GM18870 (cell line): ENCODE data around the gene TRMU.

Experiments
- ATAC-seq: cut with Tn5 transposase; IDR thresholded peaks from one replicate; pipeline ENCODE4 v1.9.1; 2021; ENCODE audit warnings: moderate library complexity; ENCODE audit not compliant: unreplicated experiment

The TRMU gene, protein sequence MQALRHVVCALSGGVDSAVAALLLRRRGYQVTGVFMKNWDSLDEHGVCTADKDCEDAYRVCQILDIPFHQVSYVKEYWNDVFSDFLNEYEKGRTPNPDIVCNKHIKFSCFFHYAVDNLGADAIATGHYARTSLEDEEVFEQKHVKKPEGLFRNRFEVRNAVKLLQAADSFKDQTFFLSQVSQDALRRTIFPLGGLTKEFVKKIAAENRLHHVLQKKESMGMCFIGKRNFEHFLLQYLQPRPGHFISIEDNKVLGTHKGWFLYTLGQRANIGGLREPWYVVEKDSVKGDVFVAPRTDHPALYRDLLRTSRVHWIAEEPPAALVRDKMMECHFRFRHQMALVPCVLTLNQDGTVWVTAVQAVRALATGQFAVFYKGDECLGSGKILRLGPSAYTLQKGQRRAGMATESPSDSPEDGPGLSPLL

GRCh38 chr22:46335201-46336118 lies at the start of gene TRMU:
Gene TRMU, plus strand, starts transcription at chr22:46335714. Its CDS starts 51 bp downstream, at chr22:46335765.
- no peak for ATAC-seq

GRCh38 chr22:46286006-46286405 lies 49.5 kb upstream of the TRMU start:
- no peak for ATAC-seq

GRCh38 chr22:46286941-46287872 lies 48.3 kb upstream of the TRMU start:
- ATAC-seq, result no peak

DNA sequence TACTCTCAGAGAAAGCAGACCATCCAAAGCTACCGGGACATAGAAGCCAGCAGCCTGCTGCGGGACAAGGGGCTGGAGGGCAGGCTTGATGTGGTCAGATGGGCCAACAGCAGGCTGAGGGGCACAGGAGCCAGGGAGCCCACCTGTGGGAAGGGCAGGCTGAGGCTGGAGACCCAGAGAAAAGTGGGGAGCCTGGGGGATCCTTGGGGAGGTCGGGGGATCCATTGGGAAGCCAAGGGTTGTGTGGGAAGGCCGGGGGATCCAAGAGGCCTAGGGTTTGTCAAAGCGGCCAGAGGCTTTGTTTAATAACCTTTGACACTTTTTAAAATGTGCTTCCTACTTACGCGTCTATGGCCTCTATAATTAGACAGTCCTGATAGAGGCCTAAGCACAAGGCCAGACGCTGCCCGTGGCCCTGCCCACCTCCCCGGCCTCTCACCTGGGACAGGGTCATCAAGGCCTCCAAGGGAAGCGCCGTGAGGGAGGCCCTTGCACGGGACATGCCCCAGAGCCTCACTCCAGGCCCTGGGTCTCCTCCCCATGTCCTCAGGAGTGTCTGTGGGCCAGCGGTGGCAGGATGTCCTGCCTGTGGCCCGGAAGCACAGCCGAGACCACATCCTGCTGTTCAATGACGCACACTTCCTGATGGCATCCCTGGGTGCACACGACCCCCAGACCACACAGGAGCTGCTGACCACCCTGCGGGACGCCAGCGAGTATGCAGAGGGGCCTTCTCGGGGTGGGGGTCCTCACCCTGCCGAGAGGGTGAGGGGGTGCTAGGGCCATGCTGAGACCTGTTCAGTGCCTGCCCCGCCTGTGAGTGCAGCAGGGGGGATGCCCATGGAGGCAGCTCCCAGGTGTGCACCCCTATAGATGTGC lies 47.4 kb upstream of the TRMU start:
- ATAC-seq, result no peak

- no peak for ATAC-seq
Measured at GRCh38 chr22:46288846-46289243, 46.7 kb upstream of the TRMU start.

GRCh38 chr22:46289244-46289891 lies 46.1 kb upstream of the TRMU start:
- ATAC-seq, result no peak

GRCh38 chr22:46290121-46290842 lies 45.2 kb upstream of the TRMU start:
- no peak for ATAC-seq

GRCh38 chr22:46290843-46291785 lies 44.4 kb upstream of the TRMU start:
- no peak for ATAC-seq

DNA sequence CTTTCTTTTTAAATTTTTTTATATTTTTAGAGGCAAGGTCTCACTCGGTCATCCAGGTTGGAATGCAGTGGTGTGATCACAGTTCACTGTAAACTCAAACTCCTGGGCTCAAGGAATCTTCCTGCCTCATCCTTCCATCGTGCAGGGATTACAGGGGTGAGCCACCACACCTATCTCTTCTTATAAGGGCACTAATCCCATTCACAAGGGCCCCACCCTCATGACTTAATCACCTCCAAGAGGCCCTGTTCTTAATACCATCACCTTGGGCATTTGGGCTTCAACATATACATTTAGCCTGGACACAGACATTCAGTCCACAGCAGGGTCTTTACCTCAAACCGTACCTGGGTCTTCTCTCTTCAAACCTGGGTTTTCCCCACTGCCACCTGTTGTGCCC lies 43.3 kb upstream of the TRMU start:
- ATAC-seq, result no peak

DNA sequence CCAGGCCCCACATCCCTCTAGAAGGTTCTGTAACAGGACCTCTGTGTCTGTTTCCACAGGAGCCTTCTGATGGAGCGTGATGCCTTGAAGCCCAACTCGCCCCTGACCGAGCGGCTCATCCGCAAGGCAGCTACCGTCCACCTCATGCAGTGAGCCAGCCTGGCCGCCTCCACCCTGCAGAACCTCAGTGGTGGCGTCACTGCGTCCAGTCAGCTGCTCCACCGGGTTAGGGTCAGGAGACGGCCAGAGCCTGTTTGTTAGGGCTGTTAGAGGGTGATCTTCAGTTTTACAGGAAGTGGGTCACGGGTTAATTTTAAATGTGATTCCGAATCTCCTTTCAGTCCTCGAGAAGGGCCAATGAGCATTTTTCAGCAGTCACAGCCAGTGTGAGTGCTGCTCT lies 42.8 kb upstream of the TRMU start:
- no peak for ATAC-seq

GRCh38 chr22:46293577-46294260 lies 41.8 kb upstream of the TRMU start:
- no peak for ATAC-seq

- no peak for ATAC-seq
Measured at GRCh38 chr22:46294784-46295183, 40.7 kb upstream of the TRMU start.

GRCh38 chr22:46295277-46295971 lies 40.1 kb upstream of the TRMU start:
- no peak for ATAC-seq

DNA sequence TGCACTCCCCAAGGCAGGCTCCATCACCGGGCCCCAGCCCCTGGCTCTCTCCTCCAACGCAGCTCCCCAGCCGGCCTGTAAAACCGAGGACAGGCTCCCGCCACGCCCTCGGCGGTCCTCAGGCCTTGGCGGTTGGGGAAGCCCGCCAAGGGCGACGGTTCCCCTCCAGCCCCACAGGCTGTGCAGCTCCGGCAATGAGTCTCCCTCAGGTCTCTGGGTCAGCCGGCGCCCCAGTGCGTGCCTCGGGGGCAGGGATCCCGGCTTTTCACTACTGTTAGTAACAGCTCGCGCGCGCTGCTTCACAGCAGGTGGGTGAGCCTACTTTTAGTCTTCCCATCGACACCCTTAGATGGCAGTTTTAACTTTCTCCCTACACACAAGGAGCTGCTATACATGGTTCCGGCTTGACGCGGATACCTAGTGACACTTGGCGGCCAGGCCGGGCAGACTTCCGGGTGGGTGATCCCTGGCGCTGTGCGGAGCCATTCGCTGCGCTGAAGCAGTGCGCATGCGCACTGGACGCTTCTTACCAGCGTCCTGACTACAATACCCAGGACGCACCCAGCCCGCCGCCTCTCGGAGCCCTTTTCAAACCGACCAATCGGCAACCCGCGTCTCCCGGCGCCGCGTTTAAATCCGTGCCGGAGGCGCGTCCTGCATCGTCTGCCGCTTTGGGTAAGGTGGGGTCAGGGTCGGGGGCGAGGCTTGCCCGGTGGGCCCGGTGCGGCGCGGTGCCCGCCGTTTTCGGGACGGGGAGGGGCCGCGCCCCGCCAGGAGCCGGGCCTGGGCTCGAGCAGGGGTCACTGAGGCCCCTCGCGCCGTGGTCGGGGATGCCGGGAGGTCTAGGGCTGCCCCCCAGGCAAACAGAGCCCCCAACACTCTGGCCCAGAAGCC lies 39.0 kb upstream of the TRMU start, which contains the start of gene GTSE1:
Gene GTSE1 (plus strand): TSS at position 614 of the 894 bp plus-strand sequence. CDS start 531 bp downstream, outside the sequence.
- peak; percentile 75 for ATAC-seq

DNA sequence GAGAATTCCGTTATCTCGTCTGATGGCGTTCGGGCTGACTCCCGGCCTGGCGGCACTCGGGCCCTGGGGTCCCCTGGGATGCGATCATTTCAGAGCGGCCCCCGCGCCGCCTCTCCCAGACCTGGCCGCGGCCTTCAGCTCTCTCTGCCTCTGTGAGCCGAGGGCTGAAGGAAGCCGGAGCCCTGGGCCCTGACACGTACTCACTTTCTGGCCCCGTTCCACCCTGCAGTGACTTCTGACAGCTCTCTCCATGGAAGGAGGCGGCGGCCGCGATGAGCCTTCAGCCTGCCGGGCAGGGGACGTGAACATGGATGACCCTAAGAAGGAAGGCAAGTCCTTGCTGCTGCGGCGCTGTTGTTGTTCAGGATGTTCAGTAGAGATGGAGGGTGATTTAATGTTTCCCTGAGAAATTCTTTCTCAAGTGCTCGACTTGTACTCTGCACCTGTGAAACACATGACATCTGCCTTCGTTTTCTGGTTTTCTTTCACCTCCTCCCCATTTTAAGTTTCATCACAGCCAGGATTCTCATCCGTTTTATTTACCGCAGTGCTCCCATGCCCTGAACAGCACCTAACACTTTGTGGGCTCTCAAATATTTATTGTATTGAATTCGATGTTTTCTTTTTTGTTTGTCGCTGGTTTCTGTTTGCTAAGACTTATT lies 38.2 kb upstream of the TRMU start:
- no peak for ATAC-seq
